PC-3 (cell line): ENCODE data around the gene PRKCQ.

Experiments
- CTCF ChIP-seq: fragments of 300-600 bp; sonication (generic); conservative IDR thresholded peaks from 2 replicates; pipeline ENCODE4 v1.5.1; 2017; ENCODE audit warnings: antibody characterized with exemption, low read depth, mild to moderate bottlenecking, low read length
- EZH2 ChIP-seq: fragments of 300-600 bp; sonication (generic); IDR thresholded peaks from one replicate; pipeline ENCODE4 v1.6.1; 2017; ENCODE audit warnings: antibody characterized with exemption, mild to moderate bottlenecking, low read length; ENCODE audit not compliant: unreplicated experiment
- EZH2phosphoT487 ChIP-seq: fragments of 300-600 bp; sonication (generic); IDR thresholded peaks from 2 replicates; pipeline ENCODE4 v1.6.1; 2018; ENCODE audit warnings: mild to moderate bottlenecking, antibody characterized with exemption, low read length, borderline replicate concordance

GRCh38 chr10:6399231-6399741 is 180.8 kb downstream of the PRKCQ start:
- TF ChIP-seq EZH2: no peak
- TF ChIP-seq EZH2phosphoT487: no peak
- TF ChIP-seq CTCF: no peak
